Right ventricle myocardium inferior (tissue), 1 donor: Measurements from ENCODE around the gene LRRIQ1. TPM values are rescaled to one million over a fixed set of nuclear protein-coding genes. Genes with fewer than 3 reads are reported as not detected.

ENCODE experiments used
- ATAC-seq: fragments of 200-7000 bp; cut with Tn5 transposase; one replicate; pipeline ENCODE4 v1.9.1; 2020; ENCODE audit warnings: mild to moderate bottlenecking, moderate library complexity
- DNase-seq: peaks from one replicate; pipeline ENCODE4 v3.0.0; 2021; ENCODE audit errors: missing footprints
- intact Hi-C: fragments of 100-400 bp; cut with DNase I; formaldehyde crosslinking; loops from one replicate; pipeline ENCODE4 v1.11.0; 2022
- total RNA-seq: library from RNA; stranded (reverse); fragmentation: NEBNext Ultra II Directional; extraction: Animal tissue kit (Norgen Biotek cat#: 25700); gene quantifications from one replicate; pipeline ENCODE4 v1.2.1, GENCODE V29; 2021
- donor health status: DM: no; HTN: yes; CAD: no; lungs with severe emphysema.

Gene LRRIQ1
- total RNA-seq, 1 donor from 2014 or later = 0.08 TPM

GRCh38 chr12:85057370-85057963 is 21.3 kb downstream of the LRRIQ1 start:
- no peak for ATAC-seq
- intact Hi-C loops = no loop called here

GRCh38 chr12:85058339-85058738 is 22.2 kb downstream of the LRRIQ1 start:
- DNase-seq = no peak
- no peak for ATAC-seq
- intact Hi-C loops = no loop called here

More at GRCh38 chr12:85057370-85057963, 21.3 kb downstream of the LRRIQ1 start:
- no peak for DNase-seq

GRCh38 chr12:85059594-85059993 is 23.4 kb downstream of the LRRIQ1 start:
- DNase-seq (no peak), ATAC-seq (no peak)
- intact Hi-C loops = no loop called here

- DNase-seq (no peak), ATAC-seq (no peak)
- intact Hi-C loops = no loop called here
Observed at GRCh38 chr12:85060916-85061315, 24.8 kb downstream of the LRRIQ1 start.

GRCh38 chr12:85065837-85066482 is 29.8 kb downstream of the LRRIQ1 start:
- intact Hi-C loops = no loop called here
- no peak for DNase-seq
- no peak for ATAC-seq

GRCh38 chr12:85072826-85073225 is 36.7 kb downstream of the LRRIQ1 start:
- no peak for ATAC-seq
- intact Hi-C loops = no loop called here

GRCh38 chr12:85076688-85077430 is 40.7 kb downstream of the LRRIQ1 start:
- ATAC-seq (no peak), DNase-seq (no peak)
- intact Hi-C loops = no loop called here

More at GRCh38 chr12:85072826-85073225, 36.7 kb downstream of the LRRIQ1 start:
- no peak for DNase-seq

- no peak for DNase-seq
- intact Hi-C loops = no loop called here
- ATAC-seq = no peak
Observed at GRCh38 chr12:85085066-85085465, 48.9 kb downstream of the LRRIQ1 start.

- intact Hi-C loops = no loop called here
- DNase-seq (no peak), ATAC-seq (no peak)
Observed at GRCh38 chr12:85089792-85090191, 53.6 kb downstream of the LRRIQ1 start.

- no peak for ATAC-seq
- intact Hi-C loops = no loop called here
- no peak for DNase-seq
Observed at GRCh38 chr12:85092814-85093370, 56.7 kb downstream of the LRRIQ1 start.

GRCh38 chr12:85095501-85095900 is 59.4 kb downstream of the LRRIQ1 start:
- DNase-seq = no peak
- intact Hi-C loops = no loop called here
- ATAC-seq = no peak

- no peak for ATAC-seq
- no peak for DNase-seq
- intact Hi-C loops = no loop called here
Observed at GRCh38 chr12:85130646-85131045, 94.5 kb downstream of the LRRIQ1 start.

- intact Hi-C loops = no loop called here
- no peak for ATAC-seq
- DNase-seq = no peak
Observed at GRCh38 chr12:85138833-85139232, 102.7 kb downstream of the LRRIQ1 start.

- no peak for DNase-seq
- intact Hi-C loops = no loop called here
- no peak for ATAC-seq
Observed at GRCh38 chr12:85147331-85147730, 111.2 kb downstream of the LRRIQ1 start.

- DNase-seq (no peak), ATAC-seq (no peak)
- intact Hi-C loops = no loop called here
Observed at GRCh38 chr12:85152311-85152729, 116.2 kb downstream of the LRRIQ1 start.

GRCh38 chr12:85155791-85156190 is 119.6 kb downstream of the LRRIQ1 start:
- DNase-seq = no peak
- ATAC-seq = no peak
- intact Hi-C loops = no loop called here

- no peak for ATAC-seq
- no peak for DNase-seq
- intact Hi-C loops = no loop called here
Observed at GRCh38 chr12:85156569-85156968, 120.4 kb downstream of the LRRIQ1 start.

- intact Hi-C loops = no loop called here
- no peak for ATAC-seq
- no peak for DNase-seq
Observed at GRCh38 chr12:85157035-85157603, 121.0 kb downstream of the LRRIQ1 start.

- ATAC-seq (no peak), DNase-seq (no peak)
- intact Hi-C loops = no loop called here
Observed at GRCh38 chr12:85163752-85164321, 127.7 kb downstream of the LRRIQ1 start.
